ENCODE data around the gene PPBP.

PPBP gene

DNA sequence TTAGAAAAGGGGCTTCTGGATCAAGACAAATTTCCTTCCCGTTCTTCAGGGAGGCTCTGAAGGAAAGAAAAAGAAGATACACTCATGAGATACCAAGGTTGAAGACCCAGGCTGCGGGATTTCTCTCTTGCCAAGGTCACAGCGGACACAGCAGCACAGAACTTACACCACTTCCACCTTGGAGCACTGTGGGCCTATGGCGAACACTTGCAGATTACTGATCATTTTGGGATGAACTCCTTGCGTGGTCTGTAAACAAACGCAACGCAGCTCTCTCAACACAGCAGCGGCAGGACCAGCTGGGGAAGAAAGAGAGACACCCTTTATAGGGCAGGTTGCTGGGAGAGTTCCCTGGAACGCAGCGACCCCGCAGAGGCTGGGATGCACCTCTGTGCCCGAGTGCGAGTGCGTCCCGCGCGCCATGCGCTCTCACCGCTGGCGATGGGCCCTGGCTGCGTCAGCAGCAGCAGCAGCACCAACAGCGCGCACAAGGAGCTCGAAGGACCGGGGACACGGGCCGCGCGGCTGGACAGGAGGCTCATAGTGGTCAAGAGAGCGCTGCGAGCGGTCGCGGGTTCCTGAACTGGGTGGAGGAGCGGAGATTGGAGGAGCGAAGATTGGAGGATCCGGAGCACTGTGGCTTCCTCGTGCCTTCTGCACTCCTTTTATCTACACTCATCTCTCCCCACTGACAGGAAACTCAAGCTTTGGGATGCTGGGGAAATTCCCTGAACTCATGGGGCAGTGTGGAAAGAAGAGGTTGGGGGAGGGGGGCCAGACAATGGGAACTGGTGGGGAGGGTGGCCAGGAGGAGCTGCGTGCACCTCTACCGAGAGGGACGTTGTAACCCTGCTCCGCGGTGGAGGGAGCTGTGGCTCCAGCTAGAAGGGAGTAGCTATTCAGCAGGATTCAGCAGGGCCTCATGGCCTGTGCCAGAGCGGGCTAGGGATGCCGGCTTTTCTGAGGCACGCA is 10.3 kb upstream of the PPBP start, which contains the start of gene CXCL5:
Gene CXCL5, minus strand, starts transcription at position 638 of the 972 bp plus-strand sequence. Its CDS starts 96 bp downstream, at position 542.
- TF ChIP-seq, protein P1, sequence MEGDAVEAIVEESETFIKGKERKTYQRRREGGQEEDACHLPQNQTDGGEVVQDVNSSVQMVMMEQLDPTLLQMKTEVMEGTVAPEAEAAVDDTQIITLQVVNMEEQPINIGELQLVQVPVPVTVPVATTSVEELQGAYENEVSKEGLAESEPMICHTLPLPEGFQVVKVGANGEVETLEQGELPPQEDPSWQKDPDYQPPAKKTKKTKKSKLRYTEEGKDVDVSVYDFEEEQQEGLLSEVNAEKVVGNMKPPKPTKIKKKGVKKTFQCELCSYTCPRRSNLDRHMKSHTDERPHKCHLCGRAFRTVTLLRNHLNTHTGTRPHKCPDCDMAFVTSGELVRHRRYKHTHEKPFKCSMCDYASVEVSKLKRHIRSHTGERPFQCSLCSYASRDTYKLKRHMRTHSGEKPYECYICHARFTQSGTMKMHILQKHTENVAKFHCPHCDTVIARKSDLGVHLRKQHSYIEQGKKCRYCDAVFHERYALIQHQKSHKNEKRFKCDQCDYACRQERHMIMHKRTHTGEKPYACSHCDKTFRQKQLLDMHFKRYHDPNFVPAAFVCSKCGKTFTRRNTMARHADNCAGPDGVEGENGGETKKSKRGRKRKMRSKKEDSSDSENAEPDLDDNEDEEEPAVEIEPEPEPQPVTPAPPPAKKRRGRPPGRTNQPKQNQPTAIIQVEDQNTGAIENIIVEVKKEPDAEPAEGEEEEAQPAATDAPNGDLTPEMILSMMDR (conservative IDR thresholded peaks at IDR 0.05), result no peak
- peak within 1 kb of the TSS; percentile 18; the same call in 1 of the 2 replicates for H3K27ac ChIP-seq

DNA sequence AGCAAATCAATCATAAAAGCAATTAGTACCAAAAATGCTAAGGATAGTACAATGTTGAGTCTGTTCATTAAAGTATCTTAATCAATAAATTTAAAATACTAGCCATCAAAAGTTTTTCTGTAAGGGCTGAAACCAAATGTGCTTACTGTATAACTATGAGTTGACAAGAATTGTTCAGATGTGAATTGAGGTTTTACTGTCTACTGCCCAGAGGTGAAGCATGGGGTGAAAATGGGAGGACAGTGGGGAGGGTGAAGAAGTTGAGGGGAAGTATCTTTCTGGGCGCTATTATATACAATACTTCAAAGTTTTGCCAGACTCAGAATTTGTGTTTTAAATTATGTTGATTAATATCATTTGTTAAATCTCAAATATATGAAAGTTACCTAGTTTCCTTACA is 4.1 kb upstream of the PPBP start:
- no peak overlapping the region for H3K27ac ChIP-seq
- TF ChIP-seq, protein P1 (conservative IDR thresholded peaks at IDR 0.05), result no peak

DNA sequence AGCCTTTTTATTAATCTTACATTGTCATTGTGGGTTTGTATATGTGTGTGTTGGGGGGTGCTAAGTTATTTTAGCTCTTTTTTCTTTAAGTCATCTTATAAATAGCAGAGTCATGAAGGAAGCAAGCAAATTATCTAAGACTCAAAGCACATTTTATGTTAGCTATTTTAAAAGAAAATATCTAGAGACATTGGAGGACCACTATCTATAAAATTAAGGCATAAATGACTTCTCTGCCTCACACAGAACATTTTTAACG is 3.7 kb upstream of the PPBP start:
- TF ChIP-seq, protein P1 (conservative IDR thresholded peaks at IDR 0.05), result no peak
- H3K27ac ChIP-seq, result no peak overlapping the region

DNA sequence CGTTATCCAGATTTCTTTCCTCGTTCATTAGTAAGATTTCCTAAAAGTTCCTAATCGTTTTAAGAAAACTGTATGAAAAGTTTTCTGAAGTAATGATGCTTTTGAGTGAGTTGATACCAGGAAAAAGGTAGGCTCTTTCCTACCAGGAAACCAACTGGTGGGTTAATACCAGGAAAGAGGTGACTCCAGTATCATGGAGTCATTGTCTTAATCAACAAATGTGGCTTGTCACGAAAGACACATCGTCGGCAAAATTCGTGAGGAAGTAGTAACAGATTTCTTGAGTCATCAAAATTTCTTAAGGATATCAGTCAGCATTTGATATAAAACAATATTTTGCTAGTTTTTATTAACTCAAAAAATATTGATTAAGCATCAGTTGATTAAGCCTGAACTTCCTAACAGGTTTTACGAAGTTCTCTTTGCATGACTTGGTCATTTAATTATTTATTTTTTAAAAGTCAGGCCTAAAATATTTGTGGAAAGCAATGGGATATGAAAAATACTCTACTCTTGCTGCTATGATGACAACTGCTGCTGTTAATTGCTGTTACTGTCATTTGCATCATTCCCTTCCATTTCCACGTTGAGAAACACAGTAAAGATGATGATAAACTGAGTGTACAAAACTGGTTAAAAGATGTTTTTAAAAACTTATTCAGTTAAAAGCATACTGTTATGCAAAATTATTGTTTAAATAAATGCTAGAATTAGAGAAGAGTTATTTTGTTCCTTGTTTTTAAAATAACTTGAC is 3.2 kb upstream of the PPBP start:
- TF ChIP-seq, protein P1 (conservative IDR thresholded peaks at IDR 0.05), result no peak
- no peak overlapping the region for H3K27ac ChIP-seq

DNA sequence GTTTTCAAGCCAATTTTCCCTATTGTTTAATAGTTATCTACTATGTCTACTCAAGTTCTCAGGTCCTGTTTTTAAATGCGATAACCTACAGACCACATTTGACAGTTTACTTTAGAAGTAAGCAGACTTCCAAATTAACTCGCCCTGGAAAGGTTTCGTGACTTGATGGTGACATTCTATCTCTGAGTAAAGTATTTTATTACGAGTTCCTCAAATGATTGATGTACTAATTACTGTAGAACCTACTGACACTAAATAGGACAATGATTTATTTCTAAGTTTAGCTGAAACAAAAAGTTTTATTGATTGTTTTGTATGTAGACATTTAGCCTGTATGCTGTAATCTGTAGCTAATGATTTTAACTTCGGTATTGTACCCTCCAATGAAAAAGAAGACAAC is 1.9 kb upstream of the PPBP start:
- H3K27ac ChIP-seq, result no peak overlapping the region
- TF ChIP-seq, protein P1 (conservative IDR thresholded peaks at IDR 0.05), result no peak

DNA sequence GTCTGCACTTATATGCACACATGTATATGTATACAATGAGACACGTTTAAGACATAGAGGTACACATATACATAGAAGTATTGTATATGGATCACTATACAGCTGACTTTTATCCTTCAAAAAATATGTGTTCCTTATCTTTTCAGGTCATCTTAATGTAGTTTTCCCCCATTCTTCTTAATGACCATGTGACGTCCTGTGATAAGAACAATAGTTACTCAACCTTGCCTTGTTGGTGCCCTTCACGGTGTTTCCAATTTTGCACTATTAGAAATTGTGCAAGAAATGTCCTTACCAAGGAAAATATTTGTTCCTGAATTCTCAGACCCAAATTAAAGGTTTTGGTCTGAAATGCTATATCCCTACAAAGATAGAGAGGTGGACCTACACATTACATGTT is 1.0 kb upstream of the PPBP start:
- H3K27ac ChIP-seq, result no peak overlapping the region
- TF ChIP-seq, protein P1 (conservative IDR thresholded peaks at IDR 0.05), result no peak

DNA sequence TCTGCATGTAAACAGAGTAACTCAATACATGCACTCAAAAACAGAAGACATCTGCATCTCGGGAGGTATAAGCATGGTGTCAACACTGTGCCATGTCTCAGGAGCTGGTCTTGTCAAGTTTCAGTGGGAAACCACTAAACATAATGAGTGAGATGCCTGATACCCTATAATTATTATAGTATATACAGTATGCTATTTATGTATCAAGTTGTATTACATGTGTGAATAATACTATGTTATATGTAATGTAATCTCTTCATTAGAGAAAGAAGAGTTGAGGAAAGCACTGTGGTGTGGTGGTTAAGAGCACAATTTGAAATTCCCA is 2.5 kb downstream of the PPBP start:
- TF ChIP-seq, protein P1 (conservative IDR thresholded peaks at IDR 0.05), result no peak
- H3K27ac ChIP-seq, result no peak overlapping the region
